ENCODE measurements around the gene NVL.

NVL gene

DNA sequence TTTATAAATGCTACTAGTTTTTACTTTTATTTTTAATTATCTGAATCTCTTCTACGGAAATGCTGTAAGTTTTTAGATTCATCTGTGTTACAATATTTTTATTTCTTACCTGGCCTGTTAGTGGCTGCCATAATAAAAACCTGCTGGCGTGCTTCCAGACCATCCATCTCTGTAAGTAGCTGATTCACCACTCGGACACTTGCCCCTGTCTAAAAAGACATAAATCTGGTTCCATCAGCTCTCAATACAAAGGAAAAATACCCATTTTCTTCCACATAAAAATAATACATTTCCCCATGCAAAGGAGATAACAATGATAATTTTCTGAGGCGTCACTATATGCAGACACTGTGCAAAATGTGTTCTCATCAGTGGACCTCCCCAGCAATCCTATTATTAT is 62.0 kb downstream of the NVL start:
- no peak for DNase-seq (ENCODE audit: low read depth)
- TF ChIP-seq MAX (IDR thresholded peaks at IDR 0.05; ENCODE audit: low read depth, low read length) (no peak), POLR2A (IDR thresholded peaks at IDR 0.05; ENCODE audit: extremely low read depth, insufficient read length) (no peak), MYC (IDR thresholded peaks at IDR 0.05; ENCODE audit: low read depth, low read length) (no peak)
- TF ChIP-seq, protein P1, sequence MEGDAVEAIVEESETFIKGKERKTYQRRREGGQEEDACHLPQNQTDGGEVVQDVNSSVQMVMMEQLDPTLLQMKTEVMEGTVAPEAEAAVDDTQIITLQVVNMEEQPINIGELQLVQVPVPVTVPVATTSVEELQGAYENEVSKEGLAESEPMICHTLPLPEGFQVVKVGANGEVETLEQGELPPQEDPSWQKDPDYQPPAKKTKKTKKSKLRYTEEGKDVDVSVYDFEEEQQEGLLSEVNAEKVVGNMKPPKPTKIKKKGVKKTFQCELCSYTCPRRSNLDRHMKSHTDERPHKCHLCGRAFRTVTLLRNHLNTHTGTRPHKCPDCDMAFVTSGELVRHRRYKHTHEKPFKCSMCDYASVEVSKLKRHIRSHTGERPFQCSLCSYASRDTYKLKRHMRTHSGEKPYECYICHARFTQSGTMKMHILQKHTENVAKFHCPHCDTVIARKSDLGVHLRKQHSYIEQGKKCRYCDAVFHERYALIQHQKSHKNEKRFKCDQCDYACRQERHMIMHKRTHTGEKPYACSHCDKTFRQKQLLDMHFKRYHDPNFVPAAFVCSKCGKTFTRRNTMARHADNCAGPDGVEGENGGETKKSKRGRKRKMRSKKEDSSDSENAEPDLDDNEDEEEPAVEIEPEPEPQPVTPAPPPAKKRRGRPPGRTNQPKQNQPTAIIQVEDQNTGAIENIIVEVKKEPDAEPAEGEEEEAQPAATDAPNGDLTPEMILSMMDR (IDR thresholded peaks at IDR 0.05; ENCODE audit: low read depth, low read length) = no peak
- H3K4me3 ChIP-seq (ENCODE audit: low read depth, low read length) = no peak overlapping the region

DNA sequence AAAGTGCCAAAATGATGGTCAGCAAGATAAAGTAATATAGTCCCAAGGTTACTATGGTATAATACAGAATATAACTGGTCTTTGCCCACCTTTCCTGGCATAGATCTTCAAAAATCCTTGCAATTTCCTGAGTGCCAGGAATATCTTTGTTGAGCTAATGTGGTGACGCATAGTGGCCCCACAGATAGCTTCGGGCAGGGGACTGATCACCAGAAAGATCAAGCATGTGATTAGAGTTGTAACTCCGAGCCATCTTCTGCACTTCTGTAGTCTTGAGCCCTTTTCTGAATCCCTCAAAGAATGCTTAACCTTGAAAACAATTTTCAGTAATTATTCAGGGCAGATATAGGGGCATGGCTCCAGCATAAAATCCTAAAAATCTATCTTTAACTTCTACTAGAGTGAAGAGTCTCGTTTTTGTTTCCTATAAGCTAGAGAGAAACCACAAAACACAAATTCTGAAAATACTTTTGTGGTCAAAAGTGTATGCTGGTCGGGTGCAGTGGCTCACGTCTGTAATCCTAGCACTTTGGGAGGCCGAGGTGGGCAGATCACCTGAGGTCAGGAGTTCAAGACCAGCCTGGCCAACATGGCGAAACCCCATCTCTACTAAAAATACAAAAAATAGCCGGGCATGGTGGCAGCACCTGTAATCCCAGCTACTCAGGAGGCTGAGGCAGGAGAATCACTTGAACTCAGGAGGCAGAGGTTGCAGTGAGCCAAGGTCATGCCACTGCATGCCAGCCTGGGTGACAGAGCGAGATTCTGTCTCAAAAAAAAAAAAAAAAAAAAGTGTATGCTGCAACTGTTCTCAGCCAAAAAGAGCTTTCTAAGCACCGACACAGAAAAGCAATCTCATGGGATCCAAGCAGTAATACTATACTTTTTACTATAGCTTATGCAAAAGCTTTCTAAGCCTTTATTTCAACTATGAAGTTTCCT is 62.8 kb downstream of the NVL start:
- no peak for DNase-seq (ENCODE audit: low read depth)
- TF ChIP-seq, protein P1 (IDR thresholded peaks at IDR 0.05; ENCODE audit: low read depth, low read length) = no peak
- no peak for TF ChIP-seq POLR2A (IDR thresholded peaks at IDR 0.05; ENCODE audit: extremely low read depth, insufficient read length)
- TF ChIP-seq MAX (IDR thresholded peaks at IDR 0.05; ENCODE audit: low read depth, low read length) = no peak
- no peak for TF ChIP-seq MYC (IDR thresholded peaks at IDR 0.05; ENCODE audit: low read depth, low read length)
- no peak overlapping the region for H3K4me3 ChIP-seq (ENCODE audit: low read depth, low read length)

GRCh38 chr1:224266105-224266914 is 63.7 kb downstream of the NVL start:
- TF ChIP-seq, protein P1 (IDR thresholded peaks at IDR 0.05; ENCODE audit: low read depth, low read length) = no peak
- TF ChIP-seq MYC (IDR thresholded peaks at IDR 0.05; ENCODE audit: low read depth, low read length) = no peak
- TF ChIP-seq MAX (IDR thresholded peaks at IDR 0.05; ENCODE audit: low read depth, low read length) = no peak
- no peak for TF ChIP-seq POLR2A (IDR thresholded peaks at IDR 0.05; ENCODE audit: extremely low read depth, insufficient read length)
- no peak overlapping the region for H3K4me3 ChIP-seq (ENCODE audit: low read depth, low read length)
- DNase-seq (ENCODE audit: low read depth) = no peak

DNA sequence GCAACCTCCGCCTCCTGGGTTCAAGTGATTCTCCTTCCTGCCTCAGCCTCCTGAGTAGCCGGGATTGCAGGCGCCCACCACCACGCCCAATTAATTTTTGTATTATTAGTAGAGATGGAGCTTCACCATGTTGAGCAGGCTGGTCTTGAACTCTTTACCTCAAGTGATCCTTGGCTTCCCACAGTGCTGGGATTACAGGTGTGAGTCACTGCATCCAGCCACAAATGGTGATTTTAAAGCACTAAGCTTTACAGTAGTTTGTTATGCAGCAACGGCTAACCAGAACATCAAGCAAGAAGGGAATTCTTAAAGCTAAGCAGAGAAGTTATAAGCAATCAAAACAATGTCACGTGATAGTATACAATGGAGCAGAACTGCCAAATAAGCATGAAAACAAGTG is 65.7 kb downstream of the NVL start:
- no peak overlapping the region for H3K4me3 ChIP-seq (ENCODE audit: low read depth, low read length)
- TF ChIP-seq, protein P1 (IDR thresholded peaks at IDR 0.05; ENCODE audit: low read depth, low read length) = no peak
- TF ChIP-seq POLR2A (IDR thresholded peaks at IDR 0.05; ENCODE audit: extremely low read depth, insufficient read length) = no peak
- no peak for TF ChIP-seq MAX (IDR thresholded peaks at IDR 0.05; ENCODE audit: low read depth, low read length)
- no peak for DNase-seq (ENCODE audit: low read depth)

DNA sequence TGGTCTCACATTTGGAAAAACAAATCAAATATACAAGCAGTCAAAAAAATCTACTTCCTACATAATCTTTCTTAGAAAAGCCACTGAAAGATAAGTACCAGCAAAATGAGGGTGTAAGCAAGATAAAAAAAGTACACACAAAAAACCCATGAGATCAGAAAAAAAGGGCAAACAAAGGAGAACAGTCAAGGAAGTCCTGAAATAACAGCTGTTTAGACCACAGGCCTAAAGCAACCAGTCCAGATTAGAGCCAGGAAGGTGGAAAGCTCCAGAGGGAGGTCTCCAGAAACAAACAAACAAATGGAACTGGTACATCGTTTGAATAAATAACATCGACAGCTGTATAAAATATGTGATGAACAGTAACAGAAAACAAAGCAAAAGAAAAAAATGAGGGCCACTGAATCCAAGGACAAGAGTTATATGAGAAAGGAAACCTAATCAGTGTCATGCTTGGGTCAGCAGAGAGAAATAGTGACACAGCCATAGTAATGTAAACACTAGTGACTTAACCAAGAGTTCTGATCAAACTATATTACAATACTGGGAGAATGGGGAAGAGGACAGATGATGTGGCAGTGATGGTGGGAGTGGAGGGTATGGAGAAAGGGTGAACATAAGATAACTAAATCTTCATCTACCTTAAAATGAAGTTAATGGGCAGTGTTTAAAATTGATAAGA is 67.5 kb downstream of the NVL start:
- no peak overlapping the region for H3K4me3 ChIP-seq (ENCODE audit: low read depth, low read length)
- DNase-seq (ENCODE audit: low read depth) = no peak
- TF ChIP-seq MAX (IDR thresholded peaks at IDR 0.05; ENCODE audit: low read depth, low read length) (no peak), POLR2A (IDR thresholded peaks at IDR 0.05; ENCODE audit: extremely low read depth, insufficient read length) (no peak), MYC (IDR thresholded peaks at IDR 0.05; ENCODE audit: low read depth, low read length) (no peak)
- TF ChIP-seq, protein P1 (IDR thresholded peaks at IDR 0.05; ENCODE audit: low read depth, low read length) = no peak

All from NB4 (cell line).